Muscle layer of duodenum (tissue), 2 donors: ENCODE results near the gene SVBP.

Experiments
- H3K27ac ChIP-seq: one replicate; pipeline ENCODE4 v1.7.0; 2013; ENCODE audit warnings: mild to moderate bottlenecking, low read length
- H3K27me3 ChIP-seq: one replicate; pipeline ENCODE4 v1.7.0; 2013; ENCODE audit warnings: low read depth, mild to moderate bottlenecking, control low read depth, low read length
- H3K36me3 ChIP-seq, 2 donors: one replicate each; pipeline ENCODE4 v1.7.0; 2013; ENCODE audit warnings: low read length in 2 of 2, control low read depth in 1 of 2, mild to moderate bottlenecking in 1 of 2; ENCODE audit not compliant: insufficient read depth in 2 of 2, control insufficient read depth in 1 of 2
- H3K4me1 ChIP-seq, 2 donors: one replicate each; pipeline ENCODE4 v1.7.0; 2013; ENCODE audit warnings: low read length in 2 of 2, mild to moderate bottlenecking in 2 of 2, control low read depth in 1 of 2, moderate library complexity in 1 of 2; ENCODE audit not compliant: insufficient read depth in 2 of 2, control insufficient read depth in 1 of 2
- H3K4me3 ChIP-seq, 2 donors: one replicate each; pipeline ENCODE4 v1.7.0; 2013; ENCODE audit warnings: low read length in 2 of 2, low read depth in 1 of 2, mild to moderate bottlenecking in 1 of 2
- H3K9me3 ChIP-seq, 2 donors: one replicate each; pipeline ENCODE4 v1.7.0; 2013; ENCODE audit warnings: low read length in 2 of 2, control low read depth in 1 of 2, mild to moderate bottlenecking in 1 of 2; ENCODE audit not compliant: control insufficient read depth in 1 of 2
- donor health status: healthy.

The SVBP gene

GRCh38 chr1:42849944-42850343, 32.7 kb upstream of the SVBP start:
- no peaks in the 10 kb centered on the region for H3K27me3 ChIP-seq
- H3K4me3 ChIP-seq = no peak overlapping the region
- H3K4me1 ChIP-seq = peaks cover 5 to 9% of the 10 kb centered on the region in 2 donors
- peaks cover 0 to 5% of the 10 kb centered on the region in 2 donors for H3K9me3 ChIP-seq
- no peak overlapping the region for H3K27ac ChIP-seq
- H3K36me3 ChIP-seq = peaks cover 4 to 27% of the 10 kb centered on the region in 2 donors

- H3K4me1 ChIP-seq = peaks cover 5 to 9% of the 10 kb centered on the region in 2 donors
- H3K9me3 ChIP-seq = peaks cover 0 to 5% of the 10 kb centered on the region in 2 donors
- H3K27ac ChIP-seq = no peak overlapping the region
- H3K36me3 ChIP-seq = peaks cover 4 to 27% of the 10 kb centered on the region in 2 donors
- H3K27me3 ChIP-seq = no peaks in the 10 kb centered on the region
- no peak overlapping the region for H3K4me3 ChIP-seq
Observed at GRCh38 chr1:42848823-42849537, 31.8 kb upstream of the SVBP start.

- no peak overlapping the region for H3K27ac ChIP-seq
- no peaks in the 10 kb centered on the region for H3K27me3 ChIP-seq
- H3K9me3 ChIP-seq = peaks cover 0 to 5% of the 10 kb centered on the region in 2 donors
- H3K4me1 ChIP-seq = peaks cover 5 to 9% of the 10 kb centered on the region in 2 donors
- peaks cover 4 to 32% of the 10 kb centered on the region in 2 donors for H3K36me3 ChIP-seq
- peak overlapping the region; percentile 87 to 91 for H3K4me3 ChIP-seq
Observed at GRCh38 chr1:42847721-42848460, 30.7 kb upstream of the SVBP start.

- peak overlapping the region; percentile 42 for H3K27ac ChIP-seq
- H3K4me1 ChIP-seq = peaks cover 5 to 9% of the 10 kb centered on the region in 2 donors
- peaks cover 4 to 38% of the 10 kb centered on the region in 2 donors for H3K36me3 ChIP-seq
- no peaks in the 10 kb centered on the region for H3K27me3 ChIP-seq
- H3K4me3 ChIP-seq = peak overlapping the region; percentile 87 to 91
- H3K9me3 ChIP-seq = peaks cover 0 to 5% of the 10 kb centered on the region in 2 donors
Observed at GRCh38 chr1:42847111-42847595, 30.0 kb upstream of the SVBP start.

- Histone ChIP-seq H3K9me3 (peaks cover 0 to 5% of the 10 kb centered on the region in 2 donors), H3K4me3 (peak within 1 kb of the TSS; percentile 87 to 91), H3K4me1 (peaks cover 5 to 9% of the 10 kb centered on the region in 2 donors), H3K36me3 (peaks cover 4 to 32% of the 10 kb centered on the region in 2 donors), H3K27ac (peak within 1 kb of the TSS; percentile 42), H3K27me3 (no peaks in the 10 kb centered on the region)
Observed at GRCh38 chr1:42846257-42847110, 29.3 kb upstream of the SVBP start, which contains the start of gene ZNF691. Gene ZNF691, plus strand, starts transcription at chr1:42846613. Its CDS starts 3,046 bp downstream, at chr1:42849659.

GRCh38 chr1:42845866-42846256, 28.7 kb upstream of the SVBP start:
- Histone ChIP-seq H3K4me1 (peaks cover 5 to 9% of the 10 kb centered on the region in 2 donors), H3K36me3 (peaks cover 4 to 26% of the 10 kb centered on the region in 2 donors), H3K9me3 (no peaks in the 10 kb centered on the region), H3K27ac (no peak overlapping the region), H3K4me3 (peak overlapping the region; percentile 87 to 91), H3K27me3 (no peaks in the 10 kb centered on the region)

- peaks cover 4 to 22% of the 10 kb centered on the region in 2 donors for H3K36me3 ChIP-seq
- no peaks in the 10 kb centered on the region for H3K27me3 ChIP-seq
- no peaks in the 10 kb centered on the region for H3K9me3 ChIP-seq
- peaks cover 5 to 9% of the 10 kb centered on the region in 2 donors for H3K4me1 ChIP-seq
- no peak overlapping the region for H3K4me3 ChIP-seq
- no peak overlapping the region for H3K27ac ChIP-seq
Observed at GRCh38 chr1:42845193-42845592, 28.0 kb upstream of the SVBP start.

GRCh38 chr1:42844592-42845140, 27.5 kb upstream of the SVBP start:
- Histone ChIP-seq H3K4me3 (no peak overlapping the region), H3K36me3 (peaks cover 2 to 19% of the 10 kb centered on the region in 2 donors), H3K27me3 (no peaks in the 10 kb centered on the region), H3K9me3 (no peaks in the 10 kb centered on the region), H3K4me1 (peaks cover 5 to 9% of the 10 kb centered on the region in 2 donors), H3K27ac (no peak overlapping the region)

- Histone ChIP-seq H3K27me3 (no peaks in the 10 kb centered on the region), H3K27ac (no peak overlapping the region), H3K4me1 (no peaks in the 10 kb centered on the region), H3K36me3 (peaks cover 0 to 20% of the 10 kb centered on the region in 2 donors), H3K4me3 (no peak overlapping the region), H3K9me3 (no peaks in the 10 kb centered on the region)
Observed at GRCh38 chr1:42841440-42842147, 24.4 kb upstream of the SVBP start.

GRCh38 chr1:42841010-42841409, 23.8 kb upstream of the SVBP start:
- H3K36me3 ChIP-seq = peaks cover 0 to 20% of the 10 kb centered on the region in 2 donors
- H3K27ac ChIP-seq = no peak overlapping the region
- H3K4me3 ChIP-seq = no peak overlapping the region
- no peaks in the 10 kb centered on the region for H3K9me3 ChIP-seq
- H3K4me1 ChIP-seq = no peaks in the 10 kb centered on the region
- no peaks in the 10 kb centered on the region for H3K27me3 ChIP-seq
